HEK293T (cell line): ENCODE data around the gene LRRC8B.

ENCODE experiments used
- ARNT ChIP-seq: fragments of 450-650 bp; IDR thresholded peaks from 2 replicates; pipeline ENCODE4 v1.6.1; 2017; ENCODE audit warnings: mild to moderate bottlenecking
- BHLHE40 ChIP-seq: fragments of 450-650 bp; IDR thresholded peaks from 2 replicates; pipeline ENCODE4 v1.6.1; 2016; ENCODE audit warnings: mild to moderate bottlenecking, moderate library complexity, borderline replicate concordance
- ELF4 ChIP-seq: fragments of 450-650 bp; IDR thresholded peaks from 2 replicates; pipeline ENCODE4 v1.6.1; 2017; ENCODE audit warnings: antibody characterized with exemption
- FOXA1 ChIP-seq: fragments of 450-650 bp; IDR thresholded peaks from 2 replicates; pipeline ENCODE4 v1.6.1; 2016; ENCODE audit warnings: mild to moderate bottlenecking
- FOXM1 ChIP-seq: fragments of 450-650 bp; IDR thresholded peaks from 2 replicates; pipeline ENCODE4 v1.6.1; 2017; ENCODE audit warnings: mild to moderate bottlenecking, borderline replicate concordance
- HDGF ChIP-seq: fragments of 450-650 bp; IDR thresholded peaks from 2 replicates; pipeline ENCODE4 v1.6.1; 2017; ENCODE audit warnings: antibody characterized with exemption, borderline replicate concordance
- L3MBTL2 ChIP-seq: fragments of 450-650 bp; conservative IDR thresholded peaks from 2 replicates; pipeline ENCODE4 v1.6.1; 2016; ENCODE audit warnings: mild to moderate bottlenecking
- LEF1 ChIP-seq: fragments of 450-650 bp; IDR thresholded peaks from 2 replicates; pipeline ENCODE4 v1.6.1; 2017; ENCODE audit warnings: mild to moderate bottlenecking, borderline replicate concordance
- NFRKB ChIP-seq: fragments of 450-650 bp; IDR thresholded peaks from 2 replicates; pipeline ENCODE4 v1.6.1; 2016; ENCODE audit warnings: mild to moderate bottlenecking, moderate library complexity
- SP1 ChIP-seq: fragments of 450-650 bp; IDR thresholded peaks from 2 replicates; pipeline ENCODE4 v1.6.1; 2017
- TARDBP ChIP-seq: fragments of 450-650 bp; IDR thresholded peaks from 2 replicates; pipeline ENCODE4 v1.6.1; 2016
- ZNF384 ChIP-seq: fragments of 450-650 bp; IDR thresholded peaks from 2 replicates; pipeline ENCODE4 v1.6.1; 2016
- TF ChIP-seq, protein P1 (sequence below): fragments of 450-650 bp; IDR thresholded peaks from 2 replicates; pipeline ENCODE4 v1.6.1; 2016

DNA sequence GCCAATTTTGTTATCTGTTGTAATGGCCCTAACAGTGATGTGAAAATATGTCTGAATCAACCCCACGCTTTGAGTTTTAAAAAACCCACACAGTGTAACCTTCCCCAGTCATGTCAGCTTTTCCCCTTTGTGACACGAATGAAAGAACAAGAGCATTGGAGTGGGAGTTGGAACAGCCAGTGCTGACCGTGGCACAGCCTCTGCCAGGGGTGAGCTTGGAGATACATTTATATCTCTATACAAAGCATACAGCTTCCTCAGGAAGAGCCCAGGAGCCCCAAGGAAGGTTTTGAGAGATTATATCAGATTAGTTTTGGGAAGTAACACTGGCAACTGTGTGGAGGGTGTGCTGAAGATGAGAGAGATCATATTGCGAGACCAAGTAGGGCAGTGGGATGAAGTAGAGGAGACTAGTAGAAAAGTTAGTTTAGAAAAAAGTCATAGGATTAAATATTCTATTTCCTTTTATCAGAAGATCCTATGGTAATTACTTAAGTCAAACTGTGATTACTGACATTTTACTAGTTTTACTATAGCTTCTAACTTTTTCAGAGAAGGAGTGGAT is 15.9 kb downstream of the LRRC8B start:
- TF ChIP-seq FOXA1 = no peak
- TF ChIP-seq FOXM1 = no peak
- no peak for TF ChIP-seq BHLHE40
- no peak for TF ChIP-seq ELF4
- no peak for TF ChIP-seq HDGF
- TF ChIP-seq NFRKB = no peak
- TF ChIP-seq ARNT = no peak
- TF ChIP-seq, protein P1, sequence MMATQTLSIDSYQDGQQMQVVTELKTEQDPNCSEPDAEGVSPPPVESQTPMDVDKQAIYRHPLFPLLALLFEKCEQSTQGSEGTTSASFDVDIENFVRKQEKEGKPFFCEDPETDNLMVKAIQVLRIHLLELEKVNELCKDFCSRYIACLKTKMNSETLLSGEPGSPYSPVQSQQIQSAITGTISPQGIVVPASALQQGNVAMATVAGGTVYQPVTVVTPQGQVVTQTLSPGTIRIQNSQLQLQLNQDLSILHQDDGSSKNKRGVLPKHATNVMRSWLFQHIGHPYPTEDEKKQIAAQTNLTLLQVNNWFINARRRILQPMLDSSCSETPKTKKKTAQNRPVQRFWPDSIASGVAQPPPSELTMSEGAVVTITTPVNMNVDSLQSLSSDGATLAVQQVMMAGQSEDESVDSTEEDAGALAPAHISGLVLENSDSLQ = no peak
- TF ChIP-seq SP1 = no peak
- TF ChIP-seq LEF1 = no peak
- no peak for TF ChIP-seq L3MBTL2
- TF ChIP-seq ZNF384 = no peak
- TF ChIP-seq TARDBP = no peak
